HAP-1 (cell line): ENCODE measurements around the gene MECR.
A peak's percentile ranks its signal among the peaks of the same experiment; 100 is the strongest.

ENCODE experiments used
- DNase-seq, 2 experiments: peaks; one replicate each; pipeline ENCODE4 v3.0.0-alpha.2; 2016 to 2020; ENCODE audit warnings: low spot score in 2 of 2
- H3K27me3 ChIP-seq: fragments of 250-450 bp; sonication (Bioruptor Pico); 2 replicates; pipeline ENCODE4 v1.5.1; 2020; ENCODE audit warnings: low read depth, mild to moderate bottlenecking, moderate library complexity
- H3K36me3 ChIP-seq: fragments of 250-450 bp; sonication (Bioruptor Pico); replicated peaks from 2 replicates; pipeline ENCODE4 v1.5.1; 2020; ENCODE audit warnings: mild to moderate bottlenecking
- H3K4me1 ChIP-seq: fragments of 250-450 bp; sonication (Bioruptor Pico); 2 replicates; pipeline ENCODE4 v1.5.1; 2020; ENCODE audit warnings: mild to moderate bottlenecking
- H3K4me3 ChIP-seq: fragments of 250-450 bp; sonication (Bioruptor Pico); 2 replicates; pipeline ENCODE4 v1.5.1; 2020; ENCODE audit warnings: mild to moderate bottlenecking, moderate library complexity
- H3K9me3 ChIP-seq: fragments of 250-450 bp; sonication (Bioruptor Pico); 2 replicates; pipeline ENCODE4 v1.5.1; 2020; ENCODE audit warnings: mild to moderate bottlenecking, moderate library complexity
- in situ Hi-C: fragments of 300-500 bp; cut with MboI; formaldehyde crosslinking; loops from 3 replicates; pipeline ENCODE4 v1.14.3; 2020; ENCODE audit warnings: low sequenced_read_pairs, inconsistent platforms, mixed read lengths

Gene MECR

DNA sequence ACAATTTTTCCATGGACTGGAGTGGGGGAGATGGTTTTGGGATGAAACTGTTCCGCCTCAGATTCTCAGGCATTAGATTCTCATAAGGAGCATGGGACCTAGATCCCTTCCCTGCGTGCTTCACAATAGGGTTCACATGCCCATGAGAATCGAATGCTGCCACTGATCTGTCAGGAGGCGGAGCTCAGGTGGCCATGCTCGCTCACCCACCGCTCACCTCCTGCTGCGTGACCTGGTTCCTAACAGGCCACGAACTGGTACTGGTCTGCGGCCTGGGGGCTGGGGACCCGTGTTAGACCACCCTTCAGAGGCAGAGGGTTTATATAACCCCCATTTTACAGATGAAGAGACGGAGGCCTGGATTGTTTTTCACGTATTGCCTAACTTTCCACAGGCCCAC lies 32.7 kb downstream of the MECR start:
- in situ Hi-C loops: loop anchor here (5.0 kb wide), 1 partner anchor 316 kb away; no protein-coding TSS in a partner anchor
- H3K4me3 ChIP-seq: no peak overlapping the region
- DNase-seq: no peak
- no peaks in the 10 kb centered on the region for H3K4me1 ChIP-seq
- peaks cover 68% of the 10 kb centered on the region for H3K36me3 ChIP-seq
- no peaks in the 10 kb centered on the region for H3K27me3 ChIP-seq
- H3K9me3 ChIP-seq: no peaks in the 10 kb centered on the region

DNA sequence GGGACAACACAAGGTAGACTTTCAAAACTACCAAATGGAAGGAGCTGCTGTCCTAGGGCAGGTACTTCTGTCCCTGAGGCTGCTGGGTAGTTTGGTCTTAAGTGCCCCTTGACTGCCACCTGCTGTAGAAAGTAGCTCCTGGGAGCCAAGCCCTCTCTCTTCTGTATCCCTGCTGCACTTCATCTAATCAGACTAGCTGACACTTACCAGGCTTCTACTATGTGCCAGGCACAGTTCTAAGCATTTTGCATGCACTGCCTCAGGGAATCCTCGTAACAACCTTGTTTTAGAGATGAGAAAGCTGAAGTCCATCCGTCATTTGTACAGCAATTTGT lies 33.2 kb downstream of the MECR start:
- peaks cover 67% of the 10 kb centered on the region for H3K36me3 ChIP-seq
- H3K9me3 ChIP-seq: no peaks in the 10 kb centered on the region
- H3K27me3 ChIP-seq: no peaks in the 10 kb centered on the region
- peak; percentile 19 to 48 for DNase-seq
- in situ Hi-C loops: loop anchor here (5.0 kb wide), 1 partner anchor 315 kb away; no protein-coding TSS in a partner anchor
- H3K4me3 ChIP-seq: no peak overlapping the region
- H3K4me1 ChIP-seq: no peaks in the 10 kb centered on the region

DNA sequence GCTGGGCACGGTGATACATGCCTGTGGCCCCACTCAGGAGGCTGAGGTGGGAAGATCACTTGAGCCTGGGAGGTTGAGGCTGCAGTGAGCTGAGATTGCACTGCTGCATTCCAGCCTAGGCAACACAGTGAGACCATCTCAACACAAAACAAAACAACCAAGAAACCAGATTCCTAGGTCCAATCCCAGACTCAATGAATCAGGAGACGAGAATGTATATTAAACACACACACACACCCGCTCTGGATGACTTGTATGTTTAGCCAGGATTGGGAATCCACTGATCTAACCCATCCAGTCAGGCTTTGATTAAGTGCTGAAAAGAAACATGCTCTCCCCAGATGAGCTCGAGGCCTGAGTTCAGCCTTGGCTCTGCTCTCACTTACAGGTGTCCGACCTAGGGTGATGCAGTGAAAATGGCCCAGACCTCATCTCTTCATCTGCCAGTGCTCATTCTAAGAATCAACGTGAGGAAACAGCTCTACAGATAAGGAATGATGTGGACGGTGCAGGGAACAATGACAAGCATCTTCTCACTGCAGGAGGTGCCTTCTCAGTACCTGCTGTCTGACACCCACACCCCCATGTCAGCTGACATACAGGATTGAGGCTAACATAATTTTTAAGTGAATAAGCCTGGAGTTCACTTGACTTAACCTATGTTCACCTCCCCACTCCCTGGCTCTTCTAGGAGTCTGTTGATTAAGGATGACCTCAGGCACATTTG lies 33.7 kb downstream of the MECR start:
- no peaks in the 10 kb centered on the region for H3K27me3 ChIP-seq
- H3K4me3 ChIP-seq: no peak overlapping the region
- no peaks in the 10 kb centered on the region for H3K9me3 ChIP-seq
- in situ Hi-C loops: loop anchor here (5.0 kb wide), 1 partner anchor 315 kb away; no protein-coding TSS in a partner anchor
- no peaks in the 10 kb centered on the region for H3K4me1 ChIP-seq
- DNase-seq: no peak
- H3K36me3 ChIP-seq: peaks cover 62% of the 10 kb centered on the region

DNA sequence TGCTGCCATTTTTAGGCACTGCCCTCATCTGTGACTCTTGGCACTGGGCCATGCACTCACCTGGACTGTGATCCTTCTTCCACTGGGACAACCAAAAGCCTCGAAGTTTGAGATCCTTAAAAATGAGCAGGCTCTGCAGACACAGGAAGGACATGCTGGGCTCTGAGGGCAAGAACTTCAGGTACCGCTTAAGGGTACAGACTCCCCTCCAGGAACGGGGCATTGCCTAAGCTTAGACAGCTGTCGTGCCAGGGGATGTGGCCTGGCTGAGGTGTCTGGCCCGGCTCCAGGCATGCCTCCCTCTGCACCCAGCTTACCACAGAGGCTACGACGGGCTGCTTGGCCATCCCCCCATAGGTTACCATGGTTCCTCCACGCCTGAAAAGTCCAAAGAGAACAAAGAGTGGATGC lies 34.8 kb downstream of the MECR start:
- Histone ChIP-seq H3K4me3 (no peak overlapping the region), H3K4me1 (no peaks in the 10 kb centered on the region), H3K36me3 (peaks cover 50% of the 10 kb centered on the region), H3K9me3 (no peaks in the 10 kb centered on the region), H3K27me3 (no peaks in the 10 kb centered on the region)
- no peak for DNase-seq
- in situ Hi-C loops: loop anchor here (5.0 kb wide), 1 partner anchor 314 kb away; no protein-coding TSS in a partner anchor

DNA sequence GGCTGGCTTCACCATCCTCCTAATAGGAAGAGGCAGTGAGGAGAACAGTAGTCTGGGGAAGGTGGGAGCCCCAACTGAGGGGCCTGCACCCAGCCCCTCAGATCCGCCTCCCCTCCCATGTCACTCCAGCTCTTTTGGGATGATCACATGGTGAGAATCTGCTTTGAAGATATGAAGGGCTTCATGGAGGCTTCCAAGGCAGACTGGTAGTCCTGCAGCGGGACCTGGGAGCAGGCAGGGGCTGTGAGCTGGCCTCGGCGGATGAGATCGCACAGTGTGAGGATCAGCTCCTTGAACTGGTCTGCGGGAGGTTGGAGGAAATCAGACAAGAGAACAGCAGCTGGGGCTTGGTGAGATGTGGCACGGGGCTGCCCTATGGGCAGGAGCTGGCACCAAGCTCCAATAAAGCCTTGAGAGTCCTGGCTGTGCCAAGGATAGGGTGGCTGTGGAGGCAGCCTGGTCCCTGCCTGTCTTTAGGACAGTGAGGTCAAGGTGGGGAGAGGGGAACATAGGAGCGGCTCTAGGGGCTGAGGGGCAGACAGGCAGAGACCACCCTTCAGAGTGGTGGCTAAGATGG lies 36.8 kb downstream of the MECR start:
- Histone ChIP-seq H3K27me3 (no peaks in the 10 kb centered on the region), H3K4me3 (no peak overlapping the region), H3K4me1 (no peaks in the 10 kb centered on the region), H3K36me3 (peaks cover 31% of the 10 kb centered on the region), H3K9me3 (no peaks in the 10 kb centered on the region)
- in situ Hi-C loops: no loop called here
- no peak for DNase-seq

DNA sequence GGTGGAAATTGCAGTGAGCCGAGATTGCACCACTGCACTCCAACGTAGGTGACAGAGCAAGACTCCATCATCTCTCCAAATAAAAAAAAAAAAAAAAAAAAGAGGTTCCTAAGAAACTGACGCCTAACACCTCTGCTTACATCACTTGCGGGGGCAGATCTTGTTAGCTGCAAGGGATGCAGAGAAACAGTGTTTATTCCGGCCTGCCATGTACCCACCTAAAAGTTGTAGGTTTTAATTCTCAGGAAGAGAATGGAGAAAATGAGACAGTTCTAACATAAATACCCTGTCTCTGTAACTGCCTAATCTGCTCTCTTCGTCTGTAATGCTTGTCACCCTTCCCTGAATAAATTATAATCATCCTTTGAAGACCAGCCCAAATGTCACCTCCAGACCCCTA lies 40.0 kb downstream of the MECR start:
- no peak for DNase-seq
- peaks cover 20% of the 10 kb centered on the region for H3K36me3 ChIP-seq
- H3K4me3 ChIP-seq: no peak overlapping the region
- H3K9me3 ChIP-seq: no peaks in the 10 kb centered on the region
- H3K27me3 ChIP-seq: no peaks in the 10 kb centered on the region
- H3K4me1 ChIP-seq: peaks cover 6% of the 10 kb centered on the region; the same call in 1 of the 2 replicates
- in situ Hi-C loops: no loop called here

DNA sequence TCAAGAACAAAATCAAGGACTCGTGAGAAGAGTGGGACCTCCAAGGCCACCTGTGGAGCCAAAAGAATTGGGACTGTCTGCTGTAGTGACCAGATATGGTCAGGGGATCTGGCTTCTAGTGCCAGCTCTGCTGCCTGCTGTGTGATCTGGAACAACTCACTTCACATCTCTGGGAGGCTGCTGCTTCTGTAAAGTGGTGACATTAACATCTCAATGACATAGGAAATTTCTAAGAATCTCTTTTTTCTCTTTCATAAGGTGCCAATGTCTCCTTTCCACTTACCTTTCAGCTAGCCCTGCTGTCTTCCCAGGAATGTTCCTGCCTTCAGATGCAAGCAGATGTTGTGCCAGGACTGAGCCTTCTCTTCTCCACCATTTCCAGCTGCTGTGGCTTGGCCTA lies 44.0 kb downstream of the MECR start:
- Histone ChIP-seq H3K4me3 (no peak overlapping the region), H3K9me3 (no peaks in the 10 kb centered on the region), H3K4me1 (peaks cover 14% of the 10 kb centered on the region; the same call in 1 of the 2 replicates), H3K36me3 (no peaks in the 10 kb centered on the region), H3K27me3 (no peaks in the 10 kb centered on the region)
- no peak for DNase-seq
- in situ Hi-C loops: loop anchor here (10.0 kb wide), 1 partner anchor 542 kb away; the partner anchor contains the start of genes RNU11 and TAF12

DNA sequence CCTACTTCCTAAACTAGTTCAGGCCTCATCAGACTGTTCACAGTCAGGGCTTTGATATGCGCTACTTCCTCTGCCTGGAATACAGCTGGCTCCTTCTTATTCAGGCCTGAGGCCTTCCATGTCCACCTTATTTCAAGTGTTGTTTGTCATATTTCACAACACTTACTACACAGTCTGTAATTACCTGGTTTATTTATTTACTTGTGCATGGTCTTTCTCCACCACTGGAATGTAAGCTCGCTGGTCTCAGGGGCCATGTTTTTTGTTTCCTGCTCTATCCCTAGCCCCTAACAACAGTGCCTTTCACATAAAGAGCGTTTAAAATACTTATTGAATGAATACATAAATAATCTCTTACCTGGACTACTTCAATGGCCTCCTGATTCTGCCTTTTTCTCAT lies 44.5 kb downstream of the MECR start:
- Histone ChIP-seq H3K4me3 (no peak overlapping the region), H3K36me3 (peaks cover 4% of the 10 kb centered on the region), H3K27me3 (no peaks in the 10 kb centered on the region), H3K9me3 (no peaks in the 10 kb centered on the region), H3K4me1 (peaks cover 14% of the 10 kb centered on the region; the same call in 1 of the 2 replicates)
- no peak for DNase-seq
- in situ Hi-C loops: loop anchor here (10.0 kb wide), 1 partner anchor 541 kb away; the partner anchor contains the start of genes RNU11 and TAF12

DNA sequence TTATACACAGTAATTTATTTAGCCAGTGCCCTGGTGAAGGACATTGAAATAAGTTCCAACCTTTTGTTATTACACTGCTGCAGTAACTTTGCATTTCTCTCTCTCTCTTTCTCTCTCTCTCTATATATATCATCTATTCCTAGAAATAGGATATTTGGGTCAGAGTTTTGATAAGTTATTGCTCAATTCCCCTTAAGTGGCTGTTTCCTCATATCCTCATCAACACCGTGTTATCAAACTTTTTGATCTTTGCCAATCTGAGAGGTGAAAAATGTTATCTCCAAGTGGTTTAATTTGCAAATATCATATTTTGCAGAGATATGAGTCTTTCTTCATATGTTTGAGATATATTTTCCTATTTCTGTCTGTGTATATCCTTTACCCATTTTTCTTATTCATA lies 47.4 kb downstream of the MECR start:
- no peak for DNase-seq
- Histone ChIP-seq H3K9me3 (no peaks in the 10 kb centered on the region), H3K4me3 (no peak overlapping the region), H3K27me3 (no peaks in the 10 kb centered on the region), H3K36me3 (peaks cover 20% of the 10 kb centered on the region), H3K4me1 (peaks cover 26% of the 10 kb centered on the region)
- in situ Hi-C loops: loop anchor here (10.0 kb wide), 1 partner anchor 538 kb away; the partner anchor contains the start of genes RNU11 and TAF12

DNA sequence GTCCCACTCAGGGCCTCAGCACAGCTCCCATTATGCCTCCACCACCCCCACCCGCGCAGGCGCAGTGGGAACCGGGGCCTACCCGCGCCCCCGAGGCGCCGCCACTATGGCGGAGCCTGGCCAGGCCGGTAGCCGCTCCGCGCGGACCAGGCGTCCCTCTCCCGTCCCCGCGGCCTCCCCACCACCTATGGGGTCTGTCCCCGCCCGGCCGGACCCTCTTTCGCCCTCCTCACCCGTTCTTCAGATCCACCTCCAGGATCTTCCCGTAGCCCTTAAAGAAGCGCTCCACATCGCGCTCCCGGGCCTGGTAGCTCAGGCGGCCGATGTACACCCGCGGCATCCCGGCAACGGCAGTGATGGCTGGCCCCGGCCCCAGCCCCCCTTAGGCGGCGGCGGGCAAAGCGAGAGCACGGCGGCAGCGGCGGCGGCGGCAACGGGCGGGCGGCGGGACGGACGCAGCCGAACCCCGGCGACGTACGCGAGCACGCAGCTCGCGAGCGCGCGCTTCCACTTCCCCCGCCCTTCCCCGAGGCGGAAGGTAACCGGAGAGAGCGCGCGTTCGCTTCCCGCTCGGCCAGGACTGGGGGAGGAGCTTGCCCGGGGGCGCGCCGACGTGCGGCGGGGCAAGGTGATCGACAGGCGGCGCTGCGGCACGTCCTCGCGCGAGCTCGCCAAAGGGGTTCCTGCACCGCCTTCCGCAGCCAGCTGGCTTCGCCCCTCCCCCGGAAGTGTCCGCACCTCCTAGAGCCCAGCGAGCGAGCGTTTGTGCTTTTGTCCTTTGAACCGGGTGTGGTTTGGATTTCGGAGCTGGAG lies 49.1 kb downstream of the MECR start, which contains the start of gene SRSF4:
Gene SRSF4, minus strand, starts transcription at position 488 of the 813 bp plus-strand sequence. Its CDS starts 148 bp downstream, at position 340.
- peaks cover 22% of the 10 kb centered on the region for H3K36me3 ChIP-seq
- in situ Hi-C loops: loop anchor here (10.0 kb wide), 1 partner anchor 537 kb away; the partner anchor contains the start of genes RNU11 and TAF12
- peaks cover 33% of the 10 kb centered on the region for H3K4me1 ChIP-seq

DNA sequence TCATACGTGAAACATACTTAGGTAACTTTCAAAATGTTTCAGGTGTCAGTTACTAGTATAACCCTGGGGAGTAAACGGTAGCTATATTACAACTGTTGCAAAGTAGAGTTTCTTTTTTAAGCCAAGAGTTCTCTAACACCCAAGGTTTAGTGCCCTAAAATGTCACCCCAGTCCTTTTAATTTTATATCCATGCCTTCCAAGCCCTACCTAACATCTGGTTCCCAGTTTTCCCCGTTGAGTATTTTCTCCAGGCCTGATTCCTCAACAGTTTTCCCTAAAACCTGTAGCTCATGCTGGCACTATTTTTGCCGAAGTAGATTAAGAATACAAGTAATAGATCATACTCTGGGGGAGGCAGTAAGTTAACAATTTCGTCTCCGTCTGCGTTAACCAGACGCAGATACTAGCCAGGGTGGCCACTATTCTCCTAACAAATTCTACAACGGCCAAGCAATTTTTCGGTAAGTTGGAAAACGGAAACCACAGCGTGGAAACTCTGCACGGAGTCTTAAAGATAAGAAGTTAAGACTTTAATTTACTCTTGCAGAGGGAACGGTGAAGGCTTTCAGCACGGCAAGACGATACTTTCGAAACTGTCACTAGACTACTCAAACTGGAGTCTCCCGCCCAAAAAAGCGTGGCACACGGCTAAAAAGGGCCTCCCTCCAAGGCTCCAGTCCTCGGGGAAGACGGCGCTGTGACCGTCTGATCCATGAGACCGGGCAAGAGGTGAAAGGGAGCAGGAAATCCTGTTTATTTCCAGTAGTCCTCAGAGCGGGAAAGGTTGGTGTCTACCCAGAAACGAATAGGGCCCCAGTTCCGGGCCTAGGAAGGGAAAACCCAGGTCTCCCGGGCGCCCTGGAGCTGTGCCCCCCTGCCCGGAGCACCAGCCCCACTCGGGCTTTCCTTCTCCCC lies 50.0 kb downstream of the MECR start:
- no peaks in the 10 kb centered on the region for H3K27me3 ChIP-seq
- H3K4me1 ChIP-seq: peaks cover 36% of the 10 kb centered on the region
- in situ Hi-C loops: loop anchor here (10.0 kb wide), 1 partner anchor 536 kb away; the partner anchor contains the start of genes RNU11 and TAF12
- peak overlapping the region; percentile 99 for H3K4me3 ChIP-seq
- DNase-seq: no peak
- H3K9me3 ChIP-seq: no peaks in the 10 kb centered on the region
- peaks cover 22% of the 10 kb centered on the region for H3K36me3 ChIP-seq

More for the DNA sequence above, 49.1 kb downstream of the MECR start, which contains the start of gene SRSF4:
- Histone ChIP-seq H3K4me3 (peak within 1 kb of the TSS; percentile 99), H3K9me3 (no peaks in the 10 kb centered on the region), H3K27me3 (no peaks in the 10 kb centered on the region)
- peak; percentile 98 to 100 for DNase-seq

DNA sequence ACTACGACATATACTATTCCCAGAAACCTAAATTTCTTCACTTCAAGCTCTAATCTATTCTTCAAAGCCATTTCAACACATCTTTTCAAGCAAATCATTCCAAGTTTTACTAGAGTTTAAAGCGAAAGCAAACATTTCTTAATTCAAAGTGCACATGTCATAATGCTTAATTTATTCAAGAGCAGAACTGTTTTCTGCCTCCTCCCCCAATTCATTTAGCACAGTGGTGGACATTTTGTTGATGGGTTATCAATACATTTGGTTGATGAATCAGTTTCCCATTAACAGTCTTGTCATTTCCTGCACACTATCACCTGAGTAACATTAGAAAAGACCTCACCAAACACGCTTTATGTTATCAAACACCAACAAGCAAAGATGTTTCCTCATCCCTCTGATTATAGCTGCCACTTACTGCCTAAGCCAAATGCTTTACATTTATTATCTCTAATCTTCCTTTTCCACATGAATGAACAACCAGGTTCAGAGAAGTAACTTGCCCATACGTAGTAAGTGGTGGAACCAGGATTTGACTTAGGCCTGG lies 51.0 kb downstream of the MECR start:
- peaks cover 36% of the 10 kb centered on the region for H3K4me1 ChIP-seq
- no peak for DNase-seq
- peak overlapping the region; percentile 99 for H3K4me3 ChIP-seq
- no peaks in the 10 kb centered on the region for H3K27me3 ChIP-seq
- in situ Hi-C loops: loop anchor here (10.0 kb wide), 1 partner anchor 535 kb away; the partner anchor contains the start of genes RNU11 and TAF12
- no peaks in the 10 kb centered on the region for H3K9me3 ChIP-seq
- peaks cover 22% of the 10 kb centered on the region for H3K36me3 ChIP-seq
